Natural killer cell (primary cell): ENCODE data around the gene DMBX1. TPM values are rescaled to one million over a fixed set of nuclear protein-coding genes. Genes with fewer than 3 reads are reported as not detected.

Experiments used
- ATAC-seq, 3 donors: fragments of 150-1000 bp in 2 of 3; fragments of 200-7000 bp in 1 of 3; cut with Tn5 transposase; 1 replicate in 1 of 3; 2 replicates in 2 of 3; pipeline ENCODE4 v1.10.0; 2021; ENCODE audit warnings: mild to moderate bottlenecking in 2 of 3, moderate library complexity in 2 of 3
- DNase-seq, 2 donors: peaks; one replicate each; pipeline versions ENCODE4 v3.0.0 to v3.0.0-alpha.2; 2013 to 2021; ENCODE audit warnings: mixed read lengths in 1 of 2
- H3K27ac ChIP-seq: one replicate; pipeline ENCODE4 v1.5.1; 2013; ENCODE audit warnings: mild to moderate bottlenecking, low read length
- H3K27me3 ChIP-seq: one replicate; pipeline ENCODE4 v1.6.1; 2013; ENCODE audit warnings: low read length; ENCODE audit not compliant: control insufficient read depth, insufficient read depth
- H3K36me3 ChIP-seq: one replicate; pipeline ENCODE4 v1.6.1; 2013; ENCODE audit warnings: low read length; ENCODE audit not compliant: control insufficient read depth, insufficient read depth
- H3K4me1 ChIP-seq: one replicate; pipeline ENCODE4 v1.6.1; 2013; ENCODE audit warnings: low read length; ENCODE audit not compliant: control insufficient read depth, insufficient read depth
- H3K4me3 ChIP-seq: one replicate; pipeline ENCODE4 v1.5.1; 2013; ENCODE audit warnings: low read length
- H3K9me3 ChIP-seq: one replicate; pipeline ENCODE4 v1.6.1; 2013; ENCODE audit warnings: low read length; ENCODE audit not compliant: control insufficient read depth, insufficient read depth
- H3K27ac Mint-ChIP-seq, 2 donors: one replicate each; pipeline ENCODE4 v1.8.0; 2022; ENCODE audit warnings: mild to moderate bottlenecking in 2 of 2, mixed read lengths in 2 of 2, moderate library complexity in 1 of 2
- H3K27me3 Mint-ChIP-seq, 2 donors: one replicate each; pipeline ENCODE4 v1.8.0; 2022; ENCODE audit warnings: low read depth in 2 of 2, mixed read lengths in 2 of 2
- H3K36me3 Mint-ChIP-seq: one replicate; pipeline ENCODE4 v1.8.0; 2022; ENCODE audit warnings: mixed read lengths
- H3K4me1 Mint-ChIP-seq, 2 donors: one replicate each; pipeline ENCODE4 v1.8.0; 2022; ENCODE audit warnings: mixed read lengths in 2 of 2
- H3K4me3 Mint-ChIP-seq: one replicate; pipeline ENCODE4 v1.8.0; 2022; ENCODE audit warnings: mild to moderate bottlenecking, moderate library complexity, mixed read lengths
- H3K9me3 Mint-ChIP-seq, 2 donors: one replicate each; pipeline ENCODE4 v1.8.0; 2022; ENCODE audit warnings: mixed read lengths in 2 of 2
- CTCF ChIP-seq: fragments of 200-600 bp; IDR thresholded peaks from one replicate; pipeline ENCODE4 v1.8.0; 2022; ENCODE audit warnings: antibody characterized with exemption
- WGBS: methylation state at CpG from one replicate; pipeline ENCODE4 v1.1.7; 2013; ENCODE audit warnings: missing lambda C conversion rate; ENCODE audit not compliant: insufficient coverage; 5-methylcytosine and 5-hydroxymethylcytosine counted together
- intact Hi-C: fragments of 100-400 bp; cut with micrococcal nuclease; formaldehyde crosslinking; loops from one replicate; pipeline ENCODE4 v1.14.2; 2022
- total RNA-seq, 4 donors: library from RNA; stranded (reverse); fragments of 120-200 nt in 1 of 4; gene quantifications; one replicate each; pipeline versions ENCODE4 v1.2.3 to v1.2.4, GENCODE V29; 2013 to 2022

DMBX1 gene
- total RNA-seq, 3 donors from 2014 or later (not counting 1 experiment from before 2014, with no cell fraction given), result not detected

GRCh38 chr1:46517010-46517600 is 27.5 kb downstream of the DMBX1 start:
- Histone ChIP-seq H3K27me3 (no peaks in the 10 kb centered on the region), H3K4me3 (no peak overlapping the region), H3K9me3 (no peaks in the 10 kb centered on the region), H3K4me1 (no peaks in the 10 kb centered on the region), H3K27ac (no peak overlapping the region), H3K36me3 (no peaks in the 10 kb centered on the region)
- DNase-seq (no peak), ATAC-seq (no peak)
- Mint-ChIP-seq H3K27ac (no peak overlapping the region), H3K9me3 (no peaks in the 10 kb centered on the region), H3K4me1 (no peaks in the 10 kb centered on the region), H3K27me3 (peaks cover 30 to 33% of the 10 kb centered on the region in 2 donors), H3K36me3 (no peaks in the 10 kb centered on the region), H3K4me3 (no peak overlapping the region)
- intact Hi-C loops, result no loop called here
- TF ChIP-seq CTCF, result no peak
- WGBS, result 33% methylated on average over 10 of the region's 10 CpGs

GRCh38 chr1:46517932-46518498 is 28.4 kb downstream of the DMBX1 start:
- H3K4me3 Mint-ChIP-seq, result no peak overlapping the region
- no peaks in the 10 kb centered on the region for H3K4me1 ChIP-seq
- H3K27ac Mint-ChIP-seq, result no peak overlapping the region
- intact Hi-C loops, result no loop called here
- DNase-seq (no peak), ATAC-seq (no peak)
- no peaks in the 10 kb centered on the region for H3K27me3 ChIP-seq
- no peaks in the 10 kb centered on the region for H3K9me3 Mint-ChIP-seq
- no peak for TF ChIP-seq CTCF
- H3K4me3 ChIP-seq, result no peak overlapping the region
- peaks cover 30% of the 10 kb centered on the region in 2 donors for H3K27me3 Mint-ChIP-seq
- no peak overlapping the region for H3K27ac ChIP-seq
- WGBS, result 84% methylated on average over 4 of the region's 4 CpGs
- no peaks in the 10 kb centered on the region for H3K36me3 ChIP-seq
- no peaks in the 10 kb centered on the region for H3K9me3 ChIP-seq
- H3K4me1 Mint-ChIP-seq, result no peaks in the 10 kb centered on the region
- H3K36me3 Mint-ChIP-seq, result no peaks in the 10 kb centered on the region

GRCh38 chr1:46519209-46519608 is 29.6 kb downstream of the DMBX1 start:
- Histone ChIP-seq H3K36me3 (no peaks in the 10 kb centered on the region), H3K9me3 (no peaks in the 10 kb centered on the region), H3K4me3 (no peak overlapping the region), H3K27me3 (no peaks in the 10 kb centered on the region), H3K4me1 (no peaks in the 10 kb centered on the region), H3K27ac (no peak overlapping the region)
- Mint-ChIP-seq H3K4me3 (no peak overlapping the region), H3K27ac (no peak overlapping the region), H3K4me1 (no peaks in the 10 kb centered on the region), H3K9me3 (no peaks in the 10 kb centered on the region), H3K27me3 (peaks cover 29 to 34% of the 10 kb centered on the region in 2 donors), H3K36me3 (no peaks in the 10 kb centered on the region)
- ATAC-seq (no peak), DNase-seq (no peak)
- 72% methylated on average over 3 of the region's 4 CpGs for WGBS
- TF ChIP-seq CTCF, result no peak
- intact Hi-C loops, result no loop called here
